Endothelial cell of umbilical vein (primary cell): ENCODE measurements around the gene CIB2. TPM values are rescaled to one million over a fixed set of nuclear protein-coding genes. Genes with fewer than 3 reads are reported as not detected.

ENCODE experiments used
- BruUV-seq: library from RNA; stranded (reverse); fragments of 400-500 nt; replicated peaks from 2 replicates; lab custom pipeline; 2021; lab: Mats Ljungman, UMichigan
- CTCF ChIA-PET: fragments of 300-600, 350-600 bp; sonication (Branson Sonifier 250); formaldehyde crosslinking; loops from one replicate; lab custom pipeline; 2021; ENCODE audit warnings: antibody characterized with exemption, inconsistent platforms; lab: Charles Lee
- POLR2A ChIA-PET: fragments of 300-600, 350-600 bp; sonication (Branson Sonifier 250); formaldehyde crosslinking; loops from one replicate; lab custom pipeline; 2021; ENCODE audit warnings: antibody characterized with exemption, inconsistent platforms; lab: Charles Lee
- DNase-seq: peaks from one replicate; pipeline ENCODE4 v3.0.0-alpha.2; 2011; ENCODE audit warnings: low read depth, low spot score
- FAIRE-seq: peaks from 2 replicates; lab custom pipeline; 2011; peaks lifted over from hg19 to GRCh38; lab: Jason Lieb, UNC
- H2AFZ ChIP-seq: 2 replicates; pipeline ENCODE4 v1.6.0; 2012; ENCODE audit warnings: low read depth, low read length, control low read depth, inconsistent platforms
- H3K27ac ChIP-seq: 2 replicates; pipeline ENCODE4 v1.5.1; 2011; ENCODE audit warnings: low read depth, mild to moderate bottlenecking, control low read depth, low read length, moderate library complexity; ENCODE audit not compliant: insufficient read depth
- H3K27me3 ChIP-seq, 2 experiments: 2 replicates each; pipeline versions ENCODE4 v1.6.0 to v1.6.1; 2011; ENCODE audit warnings: low read length in 2 of 2, mixed read lengths in 1 of 2; ENCODE audit not compliant: control insufficient read depth in 2 of 2, insufficient read depth in 2 of 2
- H3K36me3 ChIP-seq, 2 experiments: 2 replicates in 1 of 2; 3 replicates in 1 of 2; pipeline ENCODE4 v1.5.1; 2011; ENCODE audit warnings: low read length in 2 of 2, mild to moderate bottlenecking in 1 of 2, moderate library complexity in 1 of 2; ENCODE audit not compliant: control insufficient read depth in 2 of 2, insufficient read depth in 2 of 2; ENCODE audit errors: extremely low read depth in 1 of 2
- H3K4me1 ChIP-seq: 3 replicates; pipeline ENCODE4 v1.5.1; 2011; ENCODE audit warnings: mild to moderate bottlenecking, low read length; ENCODE audit not compliant: control insufficient read depth, insufficient read depth; ENCODE audit errors: extremely low read depth
- H3K4me2 ChIP-seq: 2 replicates; pipeline ENCODE4 v1.6.1; 2011; ENCODE audit warnings: low read length, control low read depth, mixed read lengths; ENCODE audit not compliant: insufficient read depth
- H3K4me3 ChIP-seq, 3 experiments: fragments of 200-600 bp in 1 of 3; sonication (generic), shearing (Covaris generic) in 1 of 3; replicated peaks in 1 of 3; 2 replicates each; pipeline ENCODE4 v1.5.1; 2011 to 2016; ENCODE audit warnings: control low read depth in 3 of 3, low read length in 3 of 3, mild to moderate bottlenecking in 2 of 3, inconsistent platforms in 1 of 3, low read depth in 1 of 3, moderate library complexity in 1 of 3; ENCODE audit not compliant: insufficient read depth in 1 of 3
- H3K79me2 ChIP-seq: 2 replicates; pipeline ENCODE4 v1.6.0; 2012; ENCODE audit warnings: low read length, inconsistent platforms; ENCODE audit not compliant: control insufficient read depth, insufficient read depth
- H3K9ac ChIP-seq: replicated peaks from 2 replicates; pipeline ENCODE3; 2011; ENCODE audit warnings: low read length, control low read depth; ENCODE audit not compliant: insufficient read depth; ENCODE audit errors: extremely low read depth
- H3K9me1 ChIP-seq: replicated peaks from 3 replicates; pipeline ENCODE4 v1.6.0; 2011; ENCODE audit warnings: mild to moderate bottlenecking, low read length; ENCODE audit not compliant: control insufficient read depth, insufficient read depth; ENCODE audit errors: extremely low read depth
- H3K9me3 ChIP-seq: replicated peaks from 2 replicates; pipeline ENCODE4 v1.5.1; 2012; ENCODE audit warnings: low read length, inconsistent platforms; ENCODE audit not compliant: control insufficient read depth, insufficient read depth
- H4K20me1 ChIP-seq: replicated peaks from 2 replicates; pipeline ENCODE3; 2011; ENCODE audit warnings: mild to moderate bottlenecking, low read length; ENCODE audit not compliant: control insufficient read depth, insufficient read depth; ENCODE audit errors: extremely low read depth
- EZH2 ChIP-seq: IDR thresholded peaks from 2 replicates; pipeline ENCODE4 v1.6.1; 2012; ENCODE audit warnings: borderline replicate concordance, low read depth, mild to moderate bottlenecking, moderate library complexity, low read length, inconsistent platforms; ENCODE audit not compliant: severe bottlenecking
- FOS ChIP-seq: IDR thresholded peaks from 2 replicates; pipeline ENCODE4 v1.6.1; 2011; ENCODE audit warnings: mild to moderate bottlenecking, low read length, moderate library complexity, borderline replicate concordance; ENCODE audit not compliant: insufficient read depth
- GATA2 ChIP-seq: IDR thresholded peaks from 2 replicates; pipeline ENCODE4 v1.7.0; 2011; ENCODE audit warnings: low read depth, mild to moderate bottlenecking, moderate library complexity, mixed read lengths, low read length; ENCODE audit not compliant: insufficient read length, insufficient read depth
- JUN ChIP-seq: IDR thresholded peaks from 2 replicates; pipeline ENCODE4 v1.6.1; 2011; ENCODE audit warnings: borderline replicate concordance, low read depth; ENCODE audit not compliant: insufficient read length, insufficient read depth
- MYC ChIP-seq: IDR thresholded peaks from one replicate; pipeline ENCODE4 v1.6.1; 2011; ENCODE audit warnings: mild to moderate bottlenecking, low read depth, low read length
- POLR2A ChIP-seq: IDR thresholded peaks from 2 replicates; pipeline ENCODE4 v1.6.1; 2012; ENCODE audit warnings: low read depth, mild to moderate bottlenecking, control low read depth, low read length
- POLR2AphosphoS5 ChIP-seq: IDR thresholded peaks from 2 replicates; pipeline ENCODE4 v1.6.1; 2012; ENCODE audit warnings: low read depth, mild to moderate bottlenecking, control low read depth, low read length, moderate library complexity; ENCODE audit not compliant: insufficient read depth
- dilution Hi-C: fragments of 300-500 bp; cut with MboI; formaldehyde crosslinking; loops from one replicate; pipeline ENCODE4 v1.15.0; 2019; ENCODE audit warnings: low sequenced_read_pairs; ENCODE audit not compliant: extremely low pct_ligation_motif_present
- intact Hi-C: fragments of 100-400 bp; cut with micrococcal nuclease; formaldehyde crosslinking; loops from one replicate; pipeline ENCODE4 v1.10.0; 2022
- polyA plus RNA-seq, 4 experiments: library from polyadenylated mRNA; depleted of rRNA in 3 of 4; stranded (reverse) in 3 of 4; unstranded in 1 of 4; fragments of >200 nt; gene quantifications; 2 replicates each; pipeline versions ENCODE4 v1.2.1 to v1.2.3, GENCODE V29; 2011 to 2012; ENCODE audit warnings: missing spikeins in 1 of 4
- total RNA-seq: library from RNA; stranded (reverse); gene quantifications from 2 replicates; pipeline ENCODE4 v1.2.3, GENCODE V29; 2021
- TF ChIP-seq, protein P1 (sequence below): IDR thresholded peaks from 2 replicates; pipeline ENCODE4 v1.6.1; 2011; ENCODE audit not compliant: insufficient read depth, insufficient read length
- TF ChIP-seq, protein P2 (sequence below), 2 donors: IDR thresholded peaks; 1 replicate in 1 of 2; 2 replicates in 1 of 2; pipeline ENCODE4 v1.5.1; 2011; ENCODE audit warnings: low read length in 2 of 2, mild to moderate bottlenecking in 2 of 2, moderate library complexity in 2 of 2, control low read depth in 1 of 2, inconsistent platforms in 1 of 2, low read depth in 1 of 2; ENCODE audit not compliant: insufficient read depth in 1 of 2; ENCODE audit errors: extremely low read depth in 1 of 2

CIB2 gene
- total and polyA plus RNA-seq, 2 donors (not counting 3 experiments of a cell fraction or from before 2014, with no cell fraction given) = 4.0 to 7.7 TPM

GRCh38 chr15:78133801-78134200 lies 2.6 kb upstream of the CIB2 start:
- TF ChIP-seq MYC (no peak), FOS (no peak), GATA2 (no peak), JUN (no peak), EZH2 (no peak), POLR2AphosphoS5 (no peak), POLR2A (no peak)
- TF ChIP-seq, protein P1, sequence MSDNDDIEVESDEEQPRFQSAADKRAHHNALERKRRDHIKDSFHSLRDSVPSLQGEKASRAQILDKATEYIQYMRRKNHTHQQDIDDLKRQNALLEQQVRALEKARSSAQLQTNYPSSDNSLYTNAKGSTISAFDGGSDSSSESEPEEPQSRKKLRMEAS = no peak
- TF ChIP-seq, protein P2, sequence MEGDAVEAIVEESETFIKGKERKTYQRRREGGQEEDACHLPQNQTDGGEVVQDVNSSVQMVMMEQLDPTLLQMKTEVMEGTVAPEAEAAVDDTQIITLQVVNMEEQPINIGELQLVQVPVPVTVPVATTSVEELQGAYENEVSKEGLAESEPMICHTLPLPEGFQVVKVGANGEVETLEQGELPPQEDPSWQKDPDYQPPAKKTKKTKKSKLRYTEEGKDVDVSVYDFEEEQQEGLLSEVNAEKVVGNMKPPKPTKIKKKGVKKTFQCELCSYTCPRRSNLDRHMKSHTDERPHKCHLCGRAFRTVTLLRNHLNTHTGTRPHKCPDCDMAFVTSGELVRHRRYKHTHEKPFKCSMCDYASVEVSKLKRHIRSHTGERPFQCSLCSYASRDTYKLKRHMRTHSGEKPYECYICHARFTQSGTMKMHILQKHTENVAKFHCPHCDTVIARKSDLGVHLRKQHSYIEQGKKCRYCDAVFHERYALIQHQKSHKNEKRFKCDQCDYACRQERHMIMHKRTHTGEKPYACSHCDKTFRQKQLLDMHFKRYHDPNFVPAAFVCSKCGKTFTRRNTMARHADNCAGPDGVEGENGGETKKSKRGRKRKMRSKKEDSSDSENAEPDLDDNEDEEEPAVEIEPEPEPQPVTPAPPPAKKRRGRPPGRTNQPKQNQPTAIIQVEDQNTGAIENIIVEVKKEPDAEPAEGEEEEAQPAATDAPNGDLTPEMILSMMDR (IDR thresholded peaks at IDR 0.05; ENCODE audit: extremely low read depth in 1 of 2, insufficient read depth in 1 of 2, low read depth in 1 of 2, low read length in 2 of 2) = no peak
- ChIA-PET CTCF (interaction anchor here (0.8 kb wide), 1 partner anchor 107 kb away, joined by 4 read pairs; no protein-coding TSS in a partner anchor), POLR2A (no interaction called here)
- H3K4me3 ChIP-seq = no peak overlapping the region
- dilution Hi-C loops = no loop called here
- no peaks in the 10 kb centered on the region for H3K79me2 ChIP-seq
- H3K9ac ChIP-seq = no peak overlapping the region
- no peak overlapping the region for H2AFZ ChIP-seq
- H3K36me3 ChIP-seq = no peaks in the 10 kb centered on the region
- H3K4me1 ChIP-seq = peaks cover 7% of the 10 kb centered on the region
- BruUV-seq = no TSS peak
- no peaks in the 10 kb centered on the region for H3K9me1 ChIP-seq
- H3K27me3 ChIP-seq = peaks cover 6% of the 10 kb centered on the region in 2 experiments
- intact Hi-C loops = loop anchor here (5.0 kb wide), 1 partner anchor 64 kb away; no protein-coding TSS in a partner anchor
- no peaks in the 10 kb centered on the region for H4K20me1 ChIP-seq
- no peak for DNase-seq
- no peak overlapping the region for H3K27ac ChIP-seq
- no peaks in the 10 kb centered on the region for H3K9me3 ChIP-seq
- H3K4me2 ChIP-seq = no peak overlapping the region
- FAIRE-seq = no peak
